ENCODE results near the gene KIF26B. TPM values are rescaled to one million over a fixed set of nuclear protein-coding genes. Genes with fewer than 3 reads are reported as not detected.
A peak's percentile ranks its signal among the peaks of the same experiment; 100 is the strongest.

Gene KIF26B
- polyA plus RNA-seq, 1 of the 3 experiments (the other 2 are of a cell fraction): 2.6 TPM

DNA sequence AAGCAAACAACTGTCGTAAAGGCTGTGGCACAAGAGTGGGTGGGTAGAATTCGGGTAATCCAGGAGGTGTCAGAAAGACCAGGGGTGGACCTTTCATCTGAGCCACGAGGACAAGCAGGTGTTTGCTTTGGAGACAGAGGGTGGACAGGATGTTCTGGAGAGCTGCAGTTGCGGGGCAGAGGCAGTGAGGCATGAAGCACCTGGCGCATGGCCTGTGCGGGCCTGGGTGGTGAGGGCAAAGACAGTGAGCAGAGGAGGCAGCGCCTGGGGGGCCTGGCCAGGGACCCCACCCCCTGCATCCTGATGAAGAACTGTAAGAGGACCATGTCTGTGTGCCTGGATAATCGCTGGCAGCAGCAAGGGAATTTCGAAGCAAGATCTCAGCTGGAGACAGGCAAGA, 24.9 kb downstream of the KIF26B start:
- H4K20me1 ChIP-seq (ENCODE audit: insufficient read depth): peaks cover 26% of the 10 kb centered on the region; the same call in 1 of the 2 replicates
- H2AFZ ChIP-seq (ENCODE audit: low read depth): no peak overlapping the region
- no peaks in the 10 kb centered on the region for H3K27me3 ChIP-seq (ENCODE audit: insufficient read depth)
- TF ChIP-seq, protein P1, sequence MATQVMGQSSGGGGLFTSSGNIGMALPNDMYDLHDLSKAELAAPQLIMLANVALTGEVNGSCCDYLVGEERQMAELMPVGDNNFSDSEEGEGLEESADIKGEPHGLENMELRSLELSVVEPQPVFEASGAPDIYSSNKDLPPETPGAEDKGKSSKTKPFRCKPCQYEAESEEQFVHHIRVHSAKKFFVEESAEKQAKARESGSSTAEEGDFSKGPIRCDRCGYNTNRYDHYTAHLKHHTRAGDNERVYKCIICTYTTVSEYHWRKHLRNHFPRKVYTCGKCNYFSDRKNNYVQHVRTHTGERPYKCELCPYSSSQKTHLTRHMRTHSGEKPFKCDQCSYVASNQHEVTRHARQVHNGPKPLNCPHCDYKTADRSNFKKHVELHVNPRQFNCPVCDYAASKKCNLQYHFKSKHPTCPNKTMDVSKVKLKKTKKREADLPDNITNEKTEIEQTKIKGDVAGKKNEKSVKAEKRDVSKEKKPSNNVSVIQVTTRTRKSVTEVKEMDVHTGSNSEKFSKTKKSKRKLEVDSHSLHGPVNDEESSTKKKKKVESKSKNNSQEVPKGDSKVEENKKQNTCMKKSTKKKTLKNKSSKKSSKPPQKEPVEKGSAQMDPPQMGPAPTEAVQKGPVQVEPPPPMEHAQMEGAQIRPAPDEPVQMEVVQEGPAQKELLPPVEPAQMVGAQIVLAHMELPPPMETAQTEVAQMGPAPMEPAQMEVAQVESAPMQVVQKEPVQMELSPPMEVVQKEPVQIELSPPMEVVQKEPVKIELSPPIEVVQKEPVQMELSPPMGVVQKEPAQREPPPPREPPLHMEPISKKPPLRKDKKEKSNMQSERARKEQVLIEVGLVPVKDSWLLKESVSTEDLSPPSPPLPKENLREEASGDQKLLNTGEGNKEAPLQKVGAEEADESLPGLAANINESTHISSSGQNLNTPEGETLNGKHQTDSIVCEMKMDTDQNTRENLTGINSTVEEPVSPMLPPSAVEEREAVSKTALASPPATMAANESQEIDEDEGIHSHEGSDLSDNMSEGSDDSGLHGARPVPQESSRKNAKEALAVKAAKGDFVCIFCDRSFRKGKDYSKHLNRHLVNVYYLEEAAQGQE (IDR thresholded peaks at IDR 0.05; ENCODE audit: low read depth, low read length): no peak
- TF ChIP-seq FOSL2 (IDR thresholded peaks at IDR 0.05; ENCODE audit: borderline replicate concordance, low read depth) (no peak), GABPA (IDR thresholded peaks at IDR 0.05; ENCODE audit: low read depth) (no peak), TCF12 (IDR thresholded peaks at IDR 0.05) (no peak), RFX5 (IDR thresholded peaks at IDR 0.05; ENCODE audit: low read length) (no peak), ELF1 (IDR thresholded peaks at IDR 0.05) (no peak), TAF1 (IDR thresholded peaks at IDR 0.05; ENCODE audit: borderline replicate concordance, low read depth, low read length) (no peak), FOXM1 (IDR thresholded peaks at IDR 0.05; ENCODE audit: low read depth) (no peak), SIN3A (IDR thresholded peaks at IDR 0.05; ENCODE audit: borderline replicate concordance, low read depth, low read length) (no peak)
- H3K27ac ChIP-seq (ENCODE audit: low read depth in 2 of 2, low read length in 1 of 2): peak overlapping the region in 1 of 2 experiments; percentile 29; a peak in 1 of 4 replicates
- peak; percentile 48 for DNase-seq
- ChIA-PET POLR2A (no interaction called here), CTCF (interaction anchor here (1.1 kb wide), 1 partner anchor 23 kb away, joined by 3 read pairs; no protein-coding TSS in a partner anchor)
- H3K4me3 ChIP-seq (ENCODE audit: low read depth in 2 of 2, low read length in 1 of 2): no peak overlapping the region
- H3K9me3 ChIP-seq: no peaks in the 10 kb centered on the region
- H3K4me1 ChIP-seq (ENCODE audit: control insufficient read depth in 1 of 2, insufficient read depth in 2 of 2, low read depth in 1 of 2, low read length in 1 of 2): peaks cover 0 to 55% of the 10 kb centered on the region in 2 experiments; a peak in 2 of 4 replicates
- no peaks in the 10 kb centered on the region for H3F3A ChIP-seq (replicated peaks; ENCODE audit: insufficient read depth)
- no peaks in the 10 kb centered on the region for H3K9me2 ChIP-seq
- H3K4me2 ChIP-seq: no peak overlapping the region
- peaks cover 11% of the 10 kb centered on the region for H3K79me2 ChIP-seq (ENCODE audit: insufficient read depth)
- 63% methylated on average over 7 of the region's 9 CpGs for WGBS (ENCODE audit: low lambda C conversion rate)
- H3K36me3 ChIP-seq (replicated peaks in 1 of 2; ENCODE audit: control insufficient read depth in 1 of 2, insufficient read depth in 2 of 2, low read length in 1 of 2): peaks cover 0 to 44% of the 10 kb centered on the region in 2 experiments
- no peak overlapping the region for H3K9ac ChIP-seq

DNA sequence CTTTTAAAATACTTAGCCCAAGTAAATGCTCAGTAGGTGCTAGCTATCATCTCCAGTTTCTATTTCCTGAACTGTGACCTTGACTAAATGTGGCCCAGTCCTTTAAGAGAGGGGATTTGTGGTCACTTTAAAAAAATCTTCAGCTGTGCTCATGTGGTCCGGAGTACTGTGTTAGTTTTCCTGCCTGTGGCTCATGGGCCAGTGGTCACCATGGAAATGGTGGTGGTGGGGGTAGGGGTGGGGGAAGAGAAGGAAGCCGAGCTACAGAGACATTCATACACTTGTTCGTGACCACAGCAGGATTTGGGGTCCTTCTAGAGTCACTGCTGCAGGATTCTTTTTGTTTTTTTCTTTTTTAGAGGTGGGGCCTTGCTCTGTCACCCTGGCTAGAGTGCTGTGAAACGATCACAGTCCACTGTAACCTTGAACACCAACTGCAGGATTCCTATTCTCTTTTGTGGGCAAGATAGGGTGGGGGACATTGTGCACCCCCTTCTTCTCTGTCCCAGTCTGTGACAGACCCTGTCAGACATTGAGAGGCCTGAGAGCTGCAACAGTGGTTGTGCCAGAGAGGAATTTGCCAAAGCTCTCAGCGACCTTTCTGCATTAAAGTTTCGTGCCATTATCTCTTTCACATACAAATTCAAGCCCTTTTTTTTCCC, 25.8 kb downstream of the KIF26B start:
- Histone ChIP-seq H3K79me2 (ENCODE audit: insufficient read depth) (peaks cover 12% of the 10 kb centered on the region), H3K27ac (ENCODE audit: low read depth in 2 of 2, low read length in 1 of 2) (peak overlapping the region in 1 of 2 experiments; percentile 41; a peak in 1 of 4 replicates), H3K27me3 (ENCODE audit: insufficient read depth) (no peaks in the 10 kb centered on the region), H3K4me3 (ENCODE audit: low read depth in 2 of 2, low read length in 1 of 2) (no peak overlapping the region), H3K4me1 (ENCODE audit: control insufficient read depth in 1 of 2, insufficient read depth in 2 of 2, low read depth in 1 of 2, low read length in 1 of 2) (peaks cover 0 to 56% of the 10 kb centered on the region in 2 experiments; a peak in 2 of 4 replicates), H3K36me3 (replicated peaks in 1 of 2; ENCODE audit: control insufficient read depth in 1 of 2, insufficient read depth in 2 of 2, low read length in 1 of 2) (peaks cover 0 to 35% of the 10 kb centered on the region in 2 experiments), H2AFZ (ENCODE audit: low read depth) (no peak overlapping the region), H3K9ac (no peak overlapping the region), H3F3A (replicated peaks; ENCODE audit: insufficient read depth) (no peaks in the 10 kb centered on the region), H3K9me2 (no peaks in the 10 kb centered on the region), H3K9me3 (no peaks in the 10 kb centered on the region), H4K20me1 (ENCODE audit: insufficient read depth) (peaks cover 23% of the 10 kb centered on the region; the same call in 1 of the 2 replicates), H3K4me2 (no peak overlapping the region)
- no peak for DNase-seq
- 76% methylated on average over 6 of the region's 6 CpGs for WGBS (ENCODE audit: low lambda C conversion rate)
- no peak for TF ChIP-seq FOSL2 (IDR thresholded peaks at IDR 0.05; ENCODE audit: borderline replicate concordance, low read depth)
- TF ChIP-seq CHD2 (IDR thresholded peaks at IDR 0.05; ENCODE audit: low read length, partially characterized antibody): no peak
- TF ChIP-seq, protein P2, sequence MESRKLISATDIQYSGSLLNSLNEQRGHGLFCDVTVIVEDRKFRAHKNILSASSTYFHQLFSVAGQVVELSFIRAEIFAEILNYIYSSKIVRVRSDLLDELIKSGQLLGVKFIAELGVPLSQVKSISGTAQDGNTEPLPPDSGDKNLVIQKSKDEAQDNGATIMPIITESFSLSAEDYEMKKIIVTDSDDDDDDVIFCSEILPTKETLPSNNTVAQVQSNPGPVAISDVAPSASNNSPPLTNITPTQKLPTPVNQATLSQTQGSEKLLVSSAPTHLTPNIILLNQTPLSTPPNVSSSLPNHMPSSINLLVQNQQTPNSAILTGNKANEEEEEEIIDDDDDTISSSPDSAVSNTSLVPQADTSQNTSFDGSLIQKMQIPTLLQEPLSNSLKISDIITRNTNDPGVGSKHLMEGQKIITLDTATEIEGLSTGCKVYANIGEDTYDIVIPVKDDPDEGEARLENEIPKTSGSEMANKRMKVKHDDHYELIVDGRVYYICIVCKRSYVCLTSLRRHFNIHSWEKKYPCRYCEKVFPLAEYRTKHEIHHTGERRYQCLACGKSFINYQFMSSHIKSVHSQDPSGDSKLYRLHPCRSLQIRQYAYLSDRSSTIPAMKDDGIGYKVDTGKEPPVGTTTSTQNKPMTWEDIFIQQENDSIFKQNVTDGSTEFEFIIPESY (IDR thresholded peaks at IDR 0.05; ENCODE audit: borderline replicate concordance, low read depth): no peak
- TF ChIP-seq RXRA (IDR thresholded peaks at IDR 0.05; ENCODE audit: borderline replicate concordance, low read depth): no peak
- TF ChIP-seq ELF1 (IDR thresholded peaks at IDR 0.05): no peak
- no peak for TF ChIP-seq SMC3 (IDR thresholded peaks at IDR 0.05; ENCODE audit: low read depth, low read length)
- TF ChIP-seq YY1 (IDR thresholded peaks at IDR 0.05; ENCODE audit: low read depth): no peak
- no peak for TF ChIP-seq POLR2AphosphoS5 (IDR thresholded peaks at IDR 0.05; ENCODE audit: low read depth, low read length)
- ChIA-PET POLR2A (no interaction called here), CTCF (interaction anchor here (1.1 to 1.2 kb wide), 3 partner anchors 23 to 25 kb away, joined by 3 read pairs; no protein-coding TSS in a partner anchor)

Measured in SK-N-SH (cell line).